GM23338 (cell line): ENCODE results near the gene RIN3. TPM values are rescaled to one million over a fixed set of nuclear protein-coding genes. Genes with fewer than 3 reads are reported as not detected.

Experiments used
- ATAC-seq: fragments of 200-7000 bp; cut with Tn5 transposase; 3 replicates; pipeline ENCODE4 v1.9.1; 2020
- DNase-seq: peaks from one replicate; pipeline ENCODE4 v3.0.0-alpha.2; 2015; ENCODE audit warnings: low spot score
- H2AFZ ChIP-seq: fragments of 200-600 bp; sonication (generic); 2 replicates; pipeline ENCODE4 v1.8.0; 2016; ENCODE audit warnings: antibody characterized with exemption, mild to moderate bottlenecking, moderate library complexity
- H3F3A ChIP-seq: fragments of 200-600 bp; sonication (generic); replicated peaks from 2 replicates; pipeline ENCODE4 v1.8.0; 2017; ENCODE audit warnings: antibody characterized with exemption, mixed run types, low read depth
- H3K27ac ChIP-seq: fragments of 200-600 bp; sonication (generic); 2 replicates; pipeline ENCODE4 v1.6.1; 2016; ENCODE audit warnings: low read depth
- H3K27me3 ChIP-seq: fragments of 200-600 bp; sonication (generic); 2 replicates; pipeline ENCODE4 v1.8.0; 2016; ENCODE audit warnings: mild to moderate bottlenecking, mixed run types, moderate library complexity; ENCODE audit not compliant: insufficient read depth
- H3K36me3 ChIP-seq: fragments of 200-600 bp; sonication (generic); 2 replicates; pipeline ENCODE4 v1.8.0; 2016; ENCODE audit warnings: mild to moderate bottlenecking; ENCODE audit not compliant: insufficient read depth
- H3K4me1 ChIP-seq: fragments of 200-600 bp; sonication (generic); 2 replicates; pipeline ENCODE4 v1.8.0; 2016; ENCODE audit warnings: mild to moderate bottlenecking, moderate library complexity; ENCODE audit not compliant: insufficient read depth
- H3K4me2 ChIP-seq: fragments of 200-600 bp; sonication (generic); 2 replicates; pipeline ENCODE4 v1.7.1; 2017; ENCODE audit warnings: mixed run types
- H3K4me3 ChIP-seq: fragments of 200-600 bp; sonication (generic); 2 replicates; pipeline ENCODE4 v1.6.1; 2016; ENCODE audit warnings: mixed run types
- H3K79me2 ChIP-seq: fragments of 200-600 bp; sonication (generic); replicated peaks from 2 replicates; pipeline ENCODE4 v1.8.0; 2017; ENCODE audit warnings: mild to moderate bottlenecking; ENCODE audit not compliant: insufficient read depth
- H3K9me2 ChIP-seq: fragments of 200-600 bp; sonication (generic); 2 replicates; pipeline ENCODE4 v1.8.0; 2017; ENCODE audit not compliant: insufficient read depth
- H4K20me1 ChIP-seq: fragments of 200-600 bp; sonication (generic); replicated peaks from 2 replicates; pipeline ENCODE4 v1.8.0; 2017; ENCODE audit warnings: mild to moderate bottlenecking; ENCODE audit not compliant: insufficient read depth
- H3K27ac Mint-ChIP-seq: 2 replicates; pipeline ENCODE4 v1.8.0; 2020; ENCODE audit warnings: inconsistent platforms, mild to moderate bottlenecking, moderate library complexity, mixed read lengths
- H3K27me3 Mint-ChIP-seq: 3 replicates; pipeline ENCODE4 v1.8.0; 2022; ENCODE audit warnings: low read depth, mild to moderate bottlenecking, moderate library complexity, mixed read lengths, inconsistent platforms; ENCODE audit not compliant: insufficient read depth, poor library complexity
- H3K36me3 Mint-ChIP-seq: 3 replicates; pipeline ENCODE4 v1.8.0; 2021; ENCODE audit warnings: low read depth, mild to moderate bottlenecking, inconsistent platforms, moderate library complexity, mixed read lengths
- H3K4me1 Mint-ChIP-seq: 3 replicates; pipeline ENCODE4 v1.8.0; 2020; ENCODE audit warnings: mild to moderate bottlenecking, inconsistent platforms, mixed read lengths
- H3K4me3 Mint-ChIP-seq: 3 replicates; pipeline ENCODE4 v1.8.0; 2021; ENCODE audit warnings: moderate library complexity, mild to moderate bottlenecking, inconsistent platforms, mixed read lengths
- H3K9me3 Mint-ChIP-seq: 3 replicates; pipeline ENCODE4 v1.8.0; 2020; ENCODE audit warnings: moderate library complexity, mild to moderate bottlenecking, inconsistent platforms, mixed read lengths
- CREB1 ChIP-seq: fragments of 250-450 bp; sonication (Bioruptor Pico); IDR thresholded peaks from 2 replicates; pipeline ENCODE4 v1.5.0; 2020; ENCODE audit warnings: low read depth, mild to moderate bottlenecking, moderate library complexity
- CTCF ChIP-seq, 2 experiments: fragments of 200-600 bp in 1 of 2; sonication (generic) in 1 of 2; conservative IDR thresholded peaks; 2 replicates each; pipeline versions ENCODE4 v1.5.1 to v1.6.1; 2016 to 2017; ENCODE audit warnings: antibody characterized with exemption in 2 of 2, low read depth in 2 of 2, mild to moderate bottlenecking in 2 of 2, moderate library complexity in 1 of 2
- EZH2 ChIP-seq: fragments of 200-600 bp; sonication (generic); IDR thresholded peaks from one replicate; pipeline ENCODE4 v1.8.0; 2017; ENCODE audit warnings: antibody characterized with exemption, mild to moderate bottlenecking, low read depth; ENCODE audit not compliant: unreplicated experiment
- JUNB ChIP-seq: IDR thresholded peaks from one replicate; pipeline ENCODE4 v1.6.1; 2016; ENCODE audit warnings: antibody characterized with exemption; ENCODE audit not compliant: unreplicated experiment
- NANOG ChIP-seq: IDR thresholded peaks from 2 replicates; pipeline ENCODE4 v1.6.1; 2016; ENCODE audit warnings: antibody characterized with exemption, borderline replicate concordance
- POLR2AphosphoS5 ChIP-seq: IDR thresholded peaks from 2 replicates; pipeline ENCODE4 v1.6.1; 2016; ENCODE audit warnings: antibody characterized with exemption, low read depth
- REST ChIP-seq: IDR thresholded peaks from one replicate; pipeline ENCODE4 v1.6.1; 2018; ENCODE audit warnings: antibody characterized with exemption; ENCODE audit not compliant: unreplicated experiment
- ZNF114 ChIP-seq: fragments of 250-450 bp; sonication (Bioruptor Pico); IDR thresholded peaks from 2 replicates; pipeline ENCODE4 v1.5.0; 2020; ENCODE audit warnings: mild to moderate bottlenecking, moderate library complexity
- ZNF331 ChIP-seq: fragments of 250-450 bp; sonication (Bioruptor Pico); IDR thresholded peaks from 2 replicates; pipeline ENCODE4 v1.5.0; 2020; ENCODE audit warnings: low read depth, mild to moderate bottlenecking, moderate library complexity
- polyA plus RNA-seq: library from polyadenylated mRNA; unstranded; fragments of >200 nt; fragmentation: Nextera tagmentation; extraction: Ambion mirVana; gene quantifications from 2 replicates; pipeline ENCODE4 v1.2.1, GENCODE V29; 2016
- total RNA-seq: library from RNA; depleted of rRNA; stranded (reverse); fragments of >200 nt; shearing (Covaris generic); gene quantifications from 2 replicates; pipeline ENCODE4 v1.2.3, GENCODE V29; 2014

The RIN3 gene
- total and polyA plus RNA-seq, 2 experiments from 2014 or later, result 0.97 to 1.5 TPM

- no peak for TF ChIP-seq REST
- no peak for TF ChIP-seq ZNF331 (CRISPR knock-in tag)
Observed at GRCh38 chr14:92647797-92648279, 134.3 kb downstream of the RIN3 start (continued).

- H3K4me1 Mint-ChIP-seq, result no peaks in the 10 kb centered on the region
- H3K4me1 ChIP-seq, result no peaks in the 10 kb centered on the region
- DNase-seq, result no peak
Observed at GRCh38 chr14:92649066-92649465, 135.5 kb downstream of the RIN3 start.

More at GRCh38 chr14:92649066-92649465, 135.5 kb downstream of the RIN3 start:
- Histone ChIP-seq H3K36me3 (no peaks in the 10 kb centered on the region), H3K79me2 (no peaks in the 10 kb centered on the region), H2AFZ (no peak overlapping the region), H3K4me2 (no peak overlapping the region), H3K27ac (no peak overlapping the region), H3K9me2 (no peaks in the 10 kb centered on the region), H3K27me3 (no peaks in the 10 kb centered on the region), H4K20me1 (no peaks in the 10 kb centered on the region), H3F3A (no peaks in the 10 kb centered on the region), H3K4me3 (no peak overlapping the region)
- Mint-ChIP-seq H3K27me3 (peaks cover 5% of the 10 kb centered on the region), H3K9me3 (peaks cover 3% of the 10 kb centered on the region; the same call in 1 of the 3 replicates), H3K4me3 (no peak overlapping the region), H3K36me3 (no peaks in the 10 kb centered on the region), H3K27ac (no peak overlapping the region)
- no peak for TF ChIP-seq JUNB
- TF ChIP-seq CREB1 (CRISPR knock-in tag), result no peak
- no peak for TF ChIP-seq POLR2AphosphoS5
- TF ChIP-seq CTCF (conservative IDR thresholded peaks at IDR 0.05; ENCODE audit: low read depth in 2 of 2), result no peak
- TF ChIP-seq NANOG, result no peak
- TF ChIP-seq ZNF114 (CRISPR knock-in tag), result no peak
- TF ChIP-seq EZH2, result no peak
- no peak for ATAC-seq
